ENCODE data around the gene GALNT16.
"Not testable (repeated sequence)": the region's sequence is repeated elsewhere in the genome, so short reads cannot be mapped to it uniquely, and the experiment has no call there.

GALNT16 gene

GRCh38 chr14:69259527-69260189 is at the start of gene GALNT16:
Gene GALNT16, plus strand, starts transcription at chr14:69260158. Its CDS starts 133 bp downstream, at chr14:69260291.
- Mint-ChIP-seq H3K36me3 (ENCODE audit: low read depth) (no peaks in the 10 kb centered on the region), H3K4me1 (ENCODE audit: low read depth) (peaks cover 4% of the 10 kb centered on the region), H3K27ac (no peak within 1 kb of the TSS), H3K27me3 (peaks cover 69% of the 10 kb centered on the region), H3K9me3 (no peaks in the 10 kb centered on the region), H3K4me3 (peak within 1 kb of the TSS; percentile 51)

- Mint-ChIP-seq H3K9me3 (no peaks in the 10 kb centered on the region), H3K27ac (no peak overlapping the region), H3K36me3 (ENCODE audit: low read depth) (peaks cover 21% of the 10 kb centered on the region), H3K4me1 (ENCODE audit: low read depth) (no peaks in the 10 kb centered on the region), H3K27me3 (no peaks in the 10 kb centered on the region), H3K4me3 (no peak overlapping the region)
These were observed 45.6 kb upstream of the GALNT16 start for GRCh38 chr14:69214393-69214792.

- H3K4me3 Mint-ChIP-seq; H3K9me3 Mint-ChIP-seq; H3K4me1 Mint-ChIP-seq (ENCODE audit: low read depth); H3K27ac Mint-ChIP-seq; H3K27me3 Mint-ChIP-seq: not testable (repeated sequence)
- H3K36me3 Mint-ChIP-seq (ENCODE audit: low read depth) = peaks cover 26% of the 10 kb centered on the region
These were observed 42.3 kb upstream of the GALNT16 start for GRCh38 chr14:69217663-69218062.

DNA sequence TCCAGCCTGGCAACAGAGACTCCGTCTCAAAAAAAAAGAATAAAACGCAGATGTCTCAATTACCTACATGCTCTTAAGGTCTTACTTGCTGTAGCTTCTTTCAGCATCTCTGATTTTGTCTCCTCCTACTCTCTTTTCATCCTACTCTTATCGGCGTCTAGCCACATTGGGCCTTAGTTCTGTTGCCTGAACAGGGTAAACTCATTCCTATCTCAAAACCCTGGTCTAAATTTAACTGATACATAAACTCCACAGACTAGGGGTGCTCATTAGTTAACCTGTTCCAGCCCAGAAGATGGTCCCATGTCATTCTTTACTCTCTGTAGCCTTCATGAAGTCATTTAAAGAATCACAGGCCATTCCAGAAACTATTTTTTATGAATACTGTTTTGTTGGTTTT is 35.0 kb upstream of the GALNT16 start:
- H3K27ac Mint-ChIP-seq = no peak overlapping the region
- H3K4me1 Mint-ChIP-seq (ENCODE audit: low read depth) = no peaks in the 10 kb centered on the region
- no peaks in the 10 kb centered on the region for H3K9me3 Mint-ChIP-seq
- H3K36me3 Mint-ChIP-seq (ENCODE audit: low read depth) = no peaks in the 10 kb centered on the region
- H3K27me3 Mint-ChIP-seq = no peaks in the 10 kb centered on the region
- no peak overlapping the region for H3K4me3 Mint-ChIP-seq

DNA sequence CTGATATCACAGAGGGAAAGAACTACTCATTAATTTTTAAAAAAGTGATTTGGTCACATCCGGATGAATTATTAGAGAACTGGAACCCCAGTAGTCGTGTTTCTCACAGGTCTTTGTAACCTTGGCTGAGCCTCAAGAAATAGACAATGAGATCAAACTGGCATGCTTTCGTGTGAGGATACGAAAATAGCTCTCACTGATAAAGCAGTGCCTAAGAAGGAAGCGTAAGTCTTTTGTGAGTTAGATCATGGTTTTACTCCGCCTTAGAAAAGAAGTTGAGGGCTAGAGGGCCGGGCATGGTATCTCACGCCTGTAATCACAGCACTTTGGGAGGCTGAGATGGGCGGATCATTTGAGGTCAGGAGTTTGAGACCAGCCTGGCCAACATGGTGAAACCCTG is 33.8 kb upstream of the GALNT16 start:
- H3K9me3 Mint-ChIP-seq = no peaks in the 10 kb centered on the region
- no peak overlapping the region for H3K27ac Mint-ChIP-seq
- no peaks in the 10 kb centered on the region for H3K27me3 Mint-ChIP-seq
- no peaks in the 10 kb centered on the region for H3K36me3 Mint-ChIP-seq (ENCODE audit: low read depth)
- no peak overlapping the region for H3K4me3 Mint-ChIP-seq
- H3K4me1 Mint-ChIP-seq (ENCODE audit: low read depth) = no peaks in the 10 kb centered on the region

DNA sequence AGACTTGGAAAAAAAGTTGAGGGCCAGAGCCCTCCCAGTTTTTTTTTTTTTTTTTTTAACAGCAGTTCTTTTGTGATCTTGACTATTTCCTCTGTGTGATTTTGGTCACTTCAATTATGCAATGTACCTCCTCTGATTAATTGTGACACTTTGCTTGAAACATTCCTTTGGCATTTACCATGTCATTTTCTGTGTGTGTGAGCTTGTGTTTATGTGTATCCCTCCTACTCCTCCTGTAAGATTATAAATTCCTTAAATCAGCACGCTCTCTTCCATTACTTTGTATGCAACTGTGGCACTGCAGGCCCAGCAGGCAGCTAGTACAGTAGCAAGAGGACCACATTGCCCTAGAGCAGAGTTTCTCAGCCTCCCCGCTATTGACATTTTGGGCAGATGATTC is 33.2 kb upstream of the GALNT16 start:
- Mint-ChIP-seq H3K27me3 (no peaks in the 10 kb centered on the region), H3K4me1 (ENCODE audit: low read depth) (no peaks in the 10 kb centered on the region), H3K36me3 (ENCODE audit: low read depth) (peaks cover 3% of the 10 kb centered on the region), H3K27ac (no peak overlapping the region), H3K9me3 (no peaks in the 10 kb centered on the region), H3K4me3 (no peak overlapping the region)

- H3K4me3 Mint-ChIP-seq = no peak overlapping the region
- H3K27me3 Mint-ChIP-seq = no peaks in the 10 kb centered on the region
- peaks cover 14% of the 10 kb centered on the region for H3K4me1 Mint-ChIP-seq (ENCODE audit: low read depth)
- H3K36me3 Mint-ChIP-seq (ENCODE audit: low read depth) = peaks cover 12% of the 10 kb centered on the region
- no peaks in the 10 kb centered on the region for H3K9me3 Mint-ChIP-seq
- peak overlapping the region; percentile 52 for H3K27ac Mint-ChIP-seq
These were observed 28.5 kb upstream of the GALNT16 start for GRCh38 chr14:69231486-69231885.

- Mint-ChIP-seq H3K36me3 (ENCODE audit: low read depth) (peaks cover 12% of the 10 kb centered on the region), H3K4me1 (ENCODE audit: low read depth) (peaks cover 14% of the 10 kb centered on the region), H3K27me3 (no peaks in the 10 kb centered on the region), H3K4me3 (no peak overlapping the region), H3K27ac (no peak overlapping the region), H3K9me3 (no peaks in the 10 kb centered on the region)
These were observed 27.6 kb upstream of the GALNT16 start for GRCh38 chr14:69232388-69232787.

- Mint-ChIP-seq H3K36me3 (ENCODE audit: low read depth) (peaks cover 12% of the 10 kb centered on the region), H3K4me3 (no peak overlapping the region), H3K9me3 (no peaks in the 10 kb centered on the region), H3K4me1 (ENCODE audit: low read depth) (peaks cover 14% of the 10 kb centered on the region), H3K27me3 (no peaks in the 10 kb centered on the region), H3K27ac (no peak overlapping the region)
These were observed 25.9 kb upstream of the GALNT16 start for GRCh38 chr14:69234106-69234505.

GRCh38 chr14:69235708-69236107 is 24.2 kb upstream of the GALNT16 start:
- peak overlapping the region; percentile 70 for H3K27ac Mint-ChIP-seq
- H3K9me3 Mint-ChIP-seq = no peaks in the 10 kb centered on the region
- H3K27me3 Mint-ChIP-seq = no peaks in the 10 kb centered on the region
- H3K36me3 Mint-ChIP-seq (ENCODE audit: low read depth) = peaks cover 12% of the 10 kb centered on the region
- no peak overlapping the region for H3K4me3 Mint-ChIP-seq
- peaks cover 14% of the 10 kb centered on the region for H3K4me1 Mint-ChIP-seq (ENCODE audit: low read depth)

DNA sequence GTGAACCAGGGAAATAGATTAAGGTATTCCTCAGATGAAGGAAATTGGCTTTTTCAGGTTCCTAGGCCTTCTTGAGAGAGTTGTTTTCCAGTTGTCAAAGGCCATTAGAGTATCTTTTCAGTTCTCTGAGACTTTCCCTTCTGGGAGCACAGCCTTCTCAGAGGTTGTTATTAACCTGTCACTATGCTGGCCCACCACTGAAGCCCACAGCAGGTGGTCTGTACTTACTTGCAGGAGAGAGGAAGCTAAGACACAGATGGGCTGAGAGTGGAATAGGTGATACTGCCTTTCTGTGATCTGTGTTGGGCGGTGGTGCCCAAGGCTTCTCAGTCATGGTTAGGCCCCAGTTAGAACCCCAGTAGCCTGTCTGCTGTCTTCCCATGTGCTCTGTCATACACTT is 22.8 kb upstream of the GALNT16 start:
- Mint-ChIP-seq H3K4me3 (no peak overlapping the region), H3K9me3 (no peaks in the 10 kb centered on the region), H3K36me3 (ENCODE audit: low read depth) (peaks cover 15% of the 10 kb centered on the region)

GRCh38 chr14:69237584-69237983 is 22.4 kb upstream of the GALNT16 start:
- Mint-ChIP-seq H3K27ac (no peak overlapping the region), H3K9me3 (no peaks in the 10 kb centered on the region), H3K36me3 (ENCODE audit: low read depth) (peaks cover 14% of the 10 kb centered on the region), H3K27me3 (no peaks in the 10 kb centered on the region), H3K4me3 (no peak overlapping the region), H3K4me1 (ENCODE audit: low read depth) (peaks cover 10% of the 10 kb centered on the region)

More for the DNA sequence above, 22.8 kb upstream of the GALNT16 start:
- no peaks in the 10 kb centered on the region for H3K27me3 Mint-ChIP-seq
- no peak overlapping the region for H3K27ac Mint-ChIP-seq
- H3K4me1 Mint-ChIP-seq (ENCODE audit: low read depth) = peaks cover 14% of the 10 kb centered on the region

- Mint-ChIP-seq H3K4me1 (ENCODE audit: low read depth) (peaks cover 9% of the 10 kb centered on the region), H3K36me3 (ENCODE audit: low read depth) (peaks cover 11% of the 10 kb centered on the region), H3K9me3 (no peaks in the 10 kb centered on the region), H3K27ac (no peak overlapping the region), H3K4me3 (no peak overlapping the region), H3K27me3 (no peaks in the 10 kb centered on the region)
These were observed 21.1 kb upstream of the GALNT16 start for GRCh38 chr14:69238883-69239282.

DNA sequence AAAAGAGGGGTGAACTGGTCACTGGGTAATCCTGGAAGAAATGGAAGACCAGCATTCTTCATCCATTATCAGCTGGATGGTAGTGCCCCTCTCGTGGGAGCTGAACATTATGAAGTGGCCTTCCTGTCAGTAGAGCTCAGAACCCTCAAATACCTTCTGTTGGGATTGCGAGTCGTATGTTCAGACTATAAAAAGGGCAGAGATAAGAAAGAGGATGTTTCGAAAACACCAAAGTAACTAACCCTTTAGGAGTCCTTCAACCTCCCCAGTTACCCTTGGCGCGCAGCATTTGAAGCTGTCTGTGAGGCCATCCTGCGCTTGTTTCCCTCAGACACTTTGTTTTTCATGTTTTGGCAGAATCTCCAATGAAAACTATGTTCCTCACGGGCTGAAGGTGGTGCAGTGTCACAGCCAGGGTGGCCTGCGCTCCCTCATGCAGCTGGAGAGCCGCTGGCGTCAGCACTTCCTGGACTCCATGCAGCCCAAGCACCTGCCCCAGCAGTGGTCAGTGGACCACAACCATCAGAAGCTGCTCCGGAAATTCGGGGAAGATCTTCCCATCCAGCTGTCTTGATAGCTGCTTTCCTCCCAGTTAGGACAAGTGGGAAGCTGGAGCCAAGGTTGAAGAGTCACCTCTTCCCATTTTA is 19.3 kb upstream of the GALNT16 start:
- Mint-ChIP-seq H3K36me3 (ENCODE audit: low read depth) (peaks cover 11% of the 10 kb centered on the region), H3K9me3 (no peaks in the 10 kb centered on the region), H3K27me3 (no peaks in the 10 kb centered on the region), H3K4me3 (no peak overlapping the region), H3K4me1 (ENCODE audit: low read depth) (peaks cover 7% of the 10 kb centered on the region), H3K27ac (no peak overlapping the region)

GRCh38 chr14:69241577-69241976 is 18.4 kb upstream of the GALNT16 start:
- Mint-ChIP-seq H3K4me3 (no peak overlapping the region), H3K27ac (no peak overlapping the region), H3K9me3 (no peaks in the 10 kb centered on the region), H3K4me1 (ENCODE audit: low read depth) (peaks cover 3% of the 10 kb centered on the region), H3K27me3 (no peaks in the 10 kb centered on the region), H3K36me3 (ENCODE audit: low read depth) (peaks cover 11% of the 10 kb centered on the region)
